Measurements from ENCODE around the gene STPG3. TPM values are rescaled to one million over a fixed set of nuclear protein-coding genes. Genes with fewer than 3 reads are reported as not detected.
"Not testable (repeated sequence)": the region's sequence is repeated elsewhere in the genome, so short reads cannot be mapped to it uniquely, and the experiment has no call there.

The STPG3 gene
- total and polyA plus RNA-seq, 3 donors from 2014 or later = 14.6 to 58.9 (median 34.1) TPM

DNA sequence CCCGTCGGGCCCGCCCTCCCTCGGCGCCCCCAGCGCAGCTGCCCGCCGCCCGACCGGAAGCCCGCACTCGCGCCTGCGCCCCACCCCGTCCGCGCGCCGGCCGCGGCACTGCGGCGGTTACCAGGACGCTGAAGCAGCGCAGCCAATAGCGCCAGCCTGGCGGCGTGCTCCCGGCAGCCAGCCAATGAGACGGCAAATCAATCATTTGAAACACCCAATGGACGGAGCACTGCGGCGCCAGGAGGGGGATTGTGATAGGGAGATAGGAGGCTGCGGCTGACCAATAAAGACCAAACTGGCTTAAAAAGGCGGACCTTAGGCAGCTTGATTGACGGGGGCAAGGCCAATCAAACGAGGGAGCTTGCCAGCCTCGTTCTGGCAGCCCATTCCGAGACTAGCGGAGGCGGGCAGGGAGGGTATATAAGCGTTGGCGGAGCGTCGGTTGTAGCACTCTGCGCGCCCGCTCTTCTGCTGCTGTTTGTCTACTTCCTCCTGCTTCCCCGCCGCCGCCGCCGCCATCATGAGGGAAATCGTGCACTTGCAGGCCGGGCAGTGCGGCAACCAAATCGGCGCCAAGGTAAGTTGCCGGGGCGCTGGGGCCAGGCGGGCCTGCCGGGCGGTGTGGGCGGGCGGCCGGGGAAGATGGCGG, 10.1 kb upstream of the STPG3 start, which contains the start of gene TUBB4B:
Gene TUBB4B (plus strand): TSS at position 447 of the 649 bp plus-strand sequence. CDS start 74 bp downstream, at position 521.
- intact Hi-C loops (cut with DNase I; ENCODE audit: low total_unique reads) = no loop called here
- no peaks in the 10 kb centered on the region for H3K27me3 ChIP-seq
- H3K4me3 ChIP-seq = peak within 1 kb of the TSS; percentile 88 to 90
- peaks cover 45% of the 10 kb centered on the region for H3K4me1 ChIP-seq
- 0% methylated on average over 24 to 60 of the region's 67 CpGs for WGBS, 2 donors
- TF ChIP-seq, protein P1, sequence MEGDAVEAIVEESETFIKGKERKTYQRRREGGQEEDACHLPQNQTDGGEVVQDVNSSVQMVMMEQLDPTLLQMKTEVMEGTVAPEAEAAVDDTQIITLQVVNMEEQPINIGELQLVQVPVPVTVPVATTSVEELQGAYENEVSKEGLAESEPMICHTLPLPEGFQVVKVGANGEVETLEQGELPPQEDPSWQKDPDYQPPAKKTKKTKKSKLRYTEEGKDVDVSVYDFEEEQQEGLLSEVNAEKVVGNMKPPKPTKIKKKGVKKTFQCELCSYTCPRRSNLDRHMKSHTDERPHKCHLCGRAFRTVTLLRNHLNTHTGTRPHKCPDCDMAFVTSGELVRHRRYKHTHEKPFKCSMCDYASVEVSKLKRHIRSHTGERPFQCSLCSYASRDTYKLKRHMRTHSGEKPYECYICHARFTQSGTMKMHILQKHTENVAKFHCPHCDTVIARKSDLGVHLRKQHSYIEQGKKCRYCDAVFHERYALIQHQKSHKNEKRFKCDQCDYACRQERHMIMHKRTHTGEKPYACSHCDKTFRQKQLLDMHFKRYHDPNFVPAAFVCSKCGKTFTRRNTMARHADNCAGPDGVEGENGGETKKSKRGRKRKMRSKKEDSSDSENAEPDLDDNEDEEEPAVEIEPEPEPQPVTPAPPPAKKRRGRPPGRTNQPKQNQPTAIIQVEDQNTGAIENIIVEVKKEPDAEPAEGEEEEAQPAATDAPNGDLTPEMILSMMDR (IDR thresholded peaks at IDR 0.05) = peak in 1 of 3 experiments; percentile 10
- TF ChIP-seq POLR2A (IDR thresholded peaks at IDR 0.05) = peak; percentile 52
- peak; percentile 100 for DNase-seq
- no peaks in the 10 kb centered on the region for H3K36me3 ChIP-seq (ENCODE audit: low read depth, missing control alignments)
- H3K27ac ChIP-seq = peak within 1 kb of the TSS; percentile 80 to 94
- no peaks in the 10 kb centered on the region for H3K9me3 ChIP-seq

DNA sequence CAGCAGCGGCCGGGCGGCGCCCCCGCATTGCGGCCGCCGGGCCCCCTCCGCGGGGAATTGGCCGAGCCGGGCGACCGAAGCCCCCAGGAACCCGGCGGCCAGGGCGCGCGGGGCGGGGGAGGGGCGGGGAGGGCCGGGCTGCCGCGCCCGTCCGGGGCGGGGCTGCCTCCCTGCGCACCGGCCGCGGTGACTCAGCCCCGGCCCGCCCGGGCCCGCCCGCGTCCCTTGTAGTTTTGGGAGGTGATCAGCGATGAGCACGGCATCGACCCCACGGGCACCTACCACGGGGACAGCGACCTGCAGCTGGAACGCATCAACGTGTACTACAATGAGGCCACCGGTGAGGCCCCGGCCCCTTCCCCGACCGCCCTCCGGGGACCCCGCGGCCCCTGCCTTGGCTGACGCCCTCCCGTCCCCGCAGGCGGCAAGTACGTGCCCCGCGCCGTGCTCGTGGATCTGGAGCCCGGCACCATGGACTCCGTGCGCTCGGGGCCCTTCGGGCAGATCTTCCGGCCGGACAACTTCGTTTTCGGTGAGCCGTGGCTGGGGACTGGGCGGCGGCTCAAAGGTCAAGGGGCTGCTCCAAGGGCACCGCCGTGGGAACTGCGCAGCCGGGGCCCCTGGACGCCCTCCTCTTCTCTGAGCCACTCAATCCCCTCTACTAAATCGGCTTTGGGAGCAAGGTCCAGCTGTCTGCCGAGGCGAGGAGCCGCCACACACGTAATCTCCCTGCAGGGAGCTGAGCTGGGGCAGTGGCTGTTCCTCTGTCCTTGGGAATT, 9.4 kb upstream of the STPG3 start:
- Histone ChIP-seq H3K9me3 (no peaks in the 10 kb centered on the region), H3K4me1 (peaks cover 38% of the 10 kb centered on the region), H3K27ac (peak overlapping the region; percentile 44 to 94), H3K27me3 (no peaks in the 10 kb centered on the region), H3K36me3 (ENCODE audit: low read depth, missing control alignments) (no peaks in the 10 kb centered on the region), H3K4me3 (peak overlapping the region; percentile 88 to 90)
- intact Hi-C loops (cut with DNase I; ENCODE audit: low total_unique reads) = no loop called here
- no peak for DNase-seq
- WGBS, 2 donors = 1% methylated on average over 60 of the region's 83 CpGs; no CpG with 5 or more reads in 1 of the 2 donors
- TF ChIP-seq, protein P1 (IDR thresholded peaks at IDR 0.05) = no peak
- TF ChIP-seq POLR2A (IDR thresholded peaks at IDR 0.05) = no peak

DNA sequence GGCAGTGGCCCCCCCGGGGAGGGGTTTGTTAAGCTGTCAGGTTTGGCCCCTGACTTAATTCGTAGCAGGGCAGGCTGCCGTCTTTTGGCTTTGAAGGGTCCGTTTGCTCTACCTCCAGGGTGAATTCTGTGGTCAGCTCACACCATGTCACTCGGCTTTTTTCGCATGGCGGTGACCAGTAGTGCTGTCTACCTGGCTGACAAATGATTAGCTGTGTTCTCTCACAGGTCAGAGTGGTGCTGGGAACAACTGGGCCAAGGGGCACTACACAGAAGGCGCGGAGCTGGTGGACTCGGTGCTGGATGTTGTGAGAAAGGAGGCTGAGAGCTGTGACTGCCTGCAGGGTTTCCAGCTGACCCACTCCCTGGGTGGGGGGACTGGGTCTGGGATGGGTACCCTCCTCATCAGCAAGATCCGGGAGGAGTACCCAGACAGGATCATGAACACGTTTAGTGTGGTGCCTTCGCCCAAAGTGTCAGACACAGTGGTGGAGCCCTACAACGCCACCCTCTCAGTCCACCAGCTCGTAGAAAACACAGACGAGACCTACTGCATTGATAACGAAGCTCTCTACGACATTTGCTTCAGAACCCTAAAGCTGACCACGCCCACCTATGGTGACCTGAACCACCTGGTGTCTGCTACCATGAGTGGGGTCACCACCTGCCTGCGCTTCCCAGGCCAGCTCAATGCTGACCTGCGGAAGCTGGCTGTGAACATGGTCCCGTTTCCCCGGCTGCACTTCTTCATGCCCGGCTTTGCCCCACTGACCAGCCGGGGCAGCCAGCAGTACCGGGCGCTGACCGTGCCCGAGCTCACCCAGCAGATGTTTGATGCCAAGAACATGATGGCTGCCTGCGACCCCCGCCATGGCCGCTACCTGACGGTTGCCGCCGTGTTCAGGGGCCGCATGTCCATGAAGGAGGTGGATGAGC, 8.6 kb upstream of the STPG3 start:
- peak overlapping the region; percentile 88 to 90 for H3K4me3 ChIP-seq
- intact Hi-C loops (cut with DNase I; ENCODE audit: low total_unique reads) = no loop called here
- no peak for DNase-seq
- no peaks in the 10 kb centered on the region for H3K36me3 ChIP-seq (ENCODE audit: low read depth, missing control alignments)
- 65 to 72% methylated on average over 19 to 36 of the region's 36 CpGs for WGBS, 2 donors
- peak overlapping the region; percentile 44 to 94 for H3K27ac ChIP-seq
- H3K27me3 ChIP-seq = no peaks in the 10 kb centered on the region
- TF ChIP-seq, protein P1 (IDR thresholded peaks at IDR 0.05) = no peak
- no peak for TF ChIP-seq POLR2A (IDR thresholded peaks at IDR 0.05)
- H3K9me3 ChIP-seq = no peaks in the 10 kb centered on the region
- H3K4me1 ChIP-seq = peaks cover 37% of the 10 kb centered on the region

DNA sequence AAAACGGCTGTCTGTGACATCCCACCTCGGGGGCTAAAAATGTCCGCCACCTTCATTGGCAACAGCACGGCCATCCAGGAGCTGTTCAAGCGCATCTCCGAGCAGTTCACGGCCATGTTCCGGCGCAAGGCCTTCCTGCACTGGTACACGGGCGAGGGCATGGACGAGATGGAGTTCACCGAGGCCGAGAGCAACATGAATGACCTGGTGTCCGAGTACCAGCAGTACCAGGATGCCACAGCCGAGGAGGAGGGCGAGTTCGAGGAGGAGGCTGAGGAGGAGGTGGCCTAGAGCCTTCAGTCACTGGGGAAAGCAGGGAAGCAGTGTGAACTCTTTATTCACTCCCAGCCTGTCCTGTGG, 7.8 kb upstream of the STPG3 start:
- H3K27me3 ChIP-seq; H3K36me3 ChIP-seq (ENCODE audit: low read depth, missing control alignments); H3K9me3 ChIP-seq; H3K27ac ChIP-seq; DNase-seq; H3K4me3 ChIP-seq; intact Hi-C loops (cut with DNase I; ENCODE audit: low total_unique reads): not testable (repeated sequence)
- peaks cover 35% of the 10 kb centered on the region for H3K4me1 ChIP-seq
- WGBS, 2 donors = 86 to 88% methylated on average over 15 to 18 of the region's 18 CpGs
